Eye (tissue), 1 donor: Measurements from ENCODE around the gene FKBP9.
A peak's percentile ranks its signal among the peaks of the same experiment; 100 is the strongest.

Experiments
- DNase-seq: peaks from one replicate; pipeline ENCODE4 v3.0.0-alpha.2; 2015

The FKBP9 gene

DNA sequence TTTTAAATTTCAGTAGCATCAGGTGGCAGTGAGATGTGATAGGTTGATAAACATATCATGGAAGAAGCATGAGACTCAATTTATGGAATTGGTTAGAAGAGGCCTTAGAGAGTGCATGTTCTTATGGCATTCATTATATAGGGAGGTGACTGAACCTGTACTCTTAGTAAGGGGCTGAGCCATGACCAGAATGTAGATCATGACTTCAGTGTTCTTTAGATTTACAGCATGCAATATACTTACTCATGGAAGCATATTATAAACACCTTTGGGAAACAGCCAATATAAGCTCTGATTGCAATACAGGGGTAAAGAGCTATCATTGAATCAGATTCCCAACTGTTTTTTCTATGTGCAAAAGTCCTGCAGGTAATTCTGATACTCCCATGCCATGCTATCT, 55.1 kb downstream of the FKBP9 start:
- DNase-seq: no peak

GRCh38 chr7:33024189-33024757, 67.0 kb downstream of the FKBP9 start:
- no peak for DNase-seq

GRCh38 chr7:33035776-33036175, 78.5 kb downstream of the FKBP9 start:
- no peak for DNase-seq

- DNase-seq: no peak
These were observed 81.4 kb downstream of the FKBP9 start for GRCh38 chr7:33038639-33039038.

DNA sequence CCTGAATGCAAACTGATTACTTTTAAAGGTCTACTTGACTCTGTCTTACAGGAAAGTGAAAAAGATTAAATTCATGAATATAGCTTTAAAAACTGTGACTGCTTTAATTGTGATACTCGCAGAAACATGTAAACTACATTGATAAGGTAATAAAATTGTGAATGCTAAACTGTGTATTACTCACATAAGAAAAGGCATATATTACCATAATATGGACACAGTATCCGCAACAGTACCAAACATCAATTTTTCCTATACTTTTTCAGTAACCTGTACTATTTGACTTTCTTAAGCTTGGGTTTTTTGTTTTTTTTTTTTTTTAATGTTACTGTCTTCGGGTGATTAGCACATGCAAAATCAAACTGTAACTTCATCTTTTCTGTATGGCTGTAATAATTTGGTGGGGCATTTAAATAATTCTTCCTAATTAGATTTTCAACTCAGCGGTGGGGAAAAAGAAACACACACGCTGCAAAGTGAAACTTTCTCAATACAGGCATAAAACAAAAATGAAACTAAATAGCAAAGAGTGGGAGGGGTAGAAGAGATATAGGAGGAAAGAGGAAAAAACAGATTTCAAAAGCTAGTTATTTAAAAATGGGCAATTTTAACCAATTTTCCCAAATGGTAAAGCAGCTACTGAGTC, 82.1 kb downstream of the FKBP9 start:
- DNase-seq: no peak

GRCh38 chr7:33039903-33040292, 82.7 kb downstream of the FKBP9 start:
- DNase-seq: no peak

DNA sequence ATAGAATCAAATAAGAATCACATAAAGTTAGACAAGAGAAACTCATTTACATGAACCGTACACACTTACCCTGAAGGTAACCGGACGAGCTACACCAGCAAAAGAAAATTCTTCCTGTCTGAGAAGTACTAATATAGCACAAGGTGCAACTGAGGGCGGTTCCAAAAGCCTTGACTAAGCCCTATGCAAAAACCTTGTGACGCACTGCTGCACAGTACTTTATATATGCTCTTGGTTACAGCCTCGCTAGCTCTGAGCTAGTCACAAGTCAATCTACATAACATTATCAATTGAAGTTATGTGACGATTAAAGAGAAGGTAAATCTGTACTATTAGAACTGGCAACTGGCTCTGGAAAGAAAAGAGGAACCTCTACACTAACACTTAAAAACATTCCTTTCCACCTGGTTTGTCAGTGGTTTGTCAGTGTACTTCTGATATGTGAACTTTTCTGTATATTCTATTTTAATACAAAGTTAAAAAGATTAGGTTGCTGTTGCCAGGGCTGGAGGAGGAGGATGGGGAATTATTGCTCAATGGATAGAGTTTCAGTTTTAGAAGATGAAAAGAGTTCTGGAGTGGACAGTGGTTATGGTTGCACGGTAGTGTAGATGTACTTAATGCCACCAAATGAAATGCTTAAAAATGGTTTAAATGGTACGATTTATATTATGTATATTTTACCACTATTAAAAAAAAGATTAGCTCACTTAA, 83.7 kb downstream of the FKBP9 start:
- DNase-seq: no peak

- no peak for DNase-seq
These were observed 84.6 kb downstream of the FKBP9 start for GRCh38 chr7:33041631-33042428.

DNA sequence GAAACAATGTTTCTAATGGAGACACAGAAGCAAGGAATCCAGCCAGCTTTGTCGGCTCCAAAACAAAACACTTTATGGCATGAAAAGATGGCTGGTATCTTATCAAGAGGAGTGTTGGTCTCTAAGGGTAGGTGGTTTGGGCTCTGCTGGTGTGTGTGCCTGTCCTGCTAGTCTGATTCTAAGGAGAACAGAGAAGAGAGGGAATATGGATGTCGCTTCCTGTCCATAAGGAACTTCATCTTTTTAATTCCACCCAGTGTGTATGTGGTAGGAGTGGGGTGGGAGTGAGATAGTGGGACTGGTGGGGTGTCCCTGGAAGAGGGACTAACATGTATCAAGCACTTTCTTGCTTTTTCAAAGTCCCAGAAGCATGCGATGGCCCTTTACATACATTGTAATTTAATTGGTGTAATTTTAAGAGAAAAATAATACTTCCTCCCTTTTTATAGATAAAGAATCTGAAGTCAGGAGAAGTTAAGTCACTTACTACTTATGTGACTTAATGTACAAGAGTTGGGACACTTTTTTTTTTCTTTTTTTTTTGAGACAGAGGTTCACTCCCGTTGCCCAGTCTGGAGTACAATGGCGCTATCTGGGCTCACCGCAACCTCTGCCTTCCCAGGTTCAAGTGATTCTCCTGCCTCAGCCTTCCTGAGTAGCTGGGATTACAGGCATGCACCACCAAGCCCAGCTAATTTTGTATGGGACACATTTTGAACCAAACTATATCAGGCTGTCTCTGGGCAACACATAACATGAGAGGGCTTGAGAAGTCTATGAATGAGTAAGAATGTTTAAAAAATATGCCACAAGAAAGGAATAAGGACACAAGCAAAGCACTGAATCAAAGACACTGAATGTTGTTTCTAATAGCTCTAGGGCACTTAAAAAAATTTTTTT, 86.5 kb downstream of the FKBP9 start:
- DNase-seq: no peak

GRCh38 chr7:33044401-33044718, 87.1 kb downstream of the FKBP9 start:
- DNase-seq: no peak

DNA sequence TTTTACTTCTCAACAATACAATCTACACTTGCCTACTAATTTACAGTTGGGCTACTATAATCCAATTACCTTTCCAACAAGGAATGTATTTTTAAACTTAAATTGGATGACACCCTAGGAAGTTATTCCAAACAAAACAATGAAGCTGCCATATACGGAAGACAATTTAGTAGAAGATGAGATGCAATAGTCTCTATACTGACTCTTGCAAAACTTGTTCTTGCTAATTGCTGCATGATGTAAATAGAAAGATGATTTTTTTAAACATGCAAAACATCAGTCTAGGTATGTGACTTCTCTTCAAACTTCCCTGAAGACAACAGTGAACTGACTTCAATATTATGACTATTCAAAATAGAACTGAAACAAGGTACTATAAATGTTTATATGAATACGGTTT, 87.7 kb downstream of the FKBP9 start:
- no peak for DNase-seq

- DNase-seq: no peak
These were observed 91.0 kb downstream of the FKBP9 start for GRCh38 chr7:33048257-33048656.

GRCh38 chr7:33048704-33049103, 91.5 kb downstream of the FKBP9 start:
- DNase-seq: no peak

- DNase-seq: peak; percentile 78
These were observed 93.5 kb downstream of the FKBP9 start for GRCh38 chr7:33050535-33051318.

GRCh38 chr7:33053721-33054120, 96.5 kb downstream of the FKBP9 start:
- no peak for DNase-seq

DNA sequence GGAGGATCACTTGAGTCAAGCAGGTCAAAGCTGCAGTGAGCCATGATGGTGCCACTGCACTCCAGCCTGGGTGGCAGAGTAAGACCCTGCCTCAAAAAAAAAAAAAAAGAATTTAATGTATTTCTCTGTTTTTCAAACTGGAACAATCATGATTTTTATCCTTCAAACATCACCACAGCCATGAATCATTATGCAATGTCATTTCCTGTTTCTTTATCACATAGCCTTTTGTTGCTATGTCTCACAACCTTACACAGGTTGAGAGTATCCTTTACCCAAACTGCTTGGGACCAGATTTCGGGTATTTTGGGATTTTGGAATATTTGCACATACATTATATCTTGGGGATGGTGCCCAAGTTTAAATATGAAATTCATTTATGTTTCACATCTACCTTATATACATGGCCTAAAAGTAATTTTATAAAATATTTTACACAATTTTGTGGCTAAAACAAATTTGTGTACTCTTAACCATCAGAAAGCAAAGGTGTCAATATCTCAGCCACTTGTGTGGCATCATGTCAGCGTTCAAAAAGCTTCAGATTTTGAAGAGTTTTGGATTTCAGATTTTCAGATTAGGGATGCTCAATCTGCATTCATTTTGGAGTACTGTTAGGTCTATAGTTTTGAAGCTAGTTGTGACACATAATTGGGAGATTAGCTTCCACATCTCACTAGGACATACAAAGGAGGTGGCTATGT, 97.2 kb downstream of the FKBP9 start:
- DNase-seq: no peak

- no peak for DNase-seq
These were observed 97.9 kb downstream of the FKBP9 start for GRCh38 chr7:33055158-33055557.
